Measurements from ENCODE around the gene CELSR2.

DNA sequence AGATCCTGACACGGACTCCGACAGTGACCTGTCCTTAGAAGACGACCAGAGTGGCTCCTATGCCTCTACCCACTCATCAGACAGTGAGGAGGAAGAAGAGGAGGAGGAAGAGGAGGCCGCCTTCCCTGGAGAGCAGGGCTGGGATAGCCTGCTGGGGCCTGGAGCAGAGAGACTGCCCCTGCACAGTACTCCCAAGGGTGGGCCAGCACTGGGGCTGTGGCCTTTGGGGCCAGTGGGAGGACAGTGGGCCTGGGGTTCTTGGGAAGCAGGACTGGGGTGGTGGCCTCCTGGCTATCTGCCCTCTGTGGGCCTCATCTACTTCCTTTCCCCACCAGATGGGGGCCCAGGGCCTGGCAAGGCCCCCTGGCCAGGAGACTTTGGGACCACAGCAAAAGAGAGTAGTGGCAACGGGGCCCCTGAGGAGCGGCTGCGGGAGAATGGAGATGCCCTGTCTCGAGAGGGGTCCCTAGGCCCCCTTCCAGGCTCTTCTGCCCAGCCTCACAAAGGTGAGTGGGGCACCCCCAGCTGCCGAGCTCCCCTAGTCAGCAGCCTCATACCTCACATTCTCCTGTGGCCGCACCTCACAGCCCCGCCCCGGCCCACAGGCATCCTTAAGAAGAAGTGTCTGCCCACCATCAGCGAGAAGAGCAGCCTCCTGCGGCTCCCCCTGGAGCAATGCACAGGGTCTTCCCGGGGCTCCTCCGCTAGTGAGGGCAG, 23.6 kb downstream of the CELSR2 start:
- TF ChIP-seq POLR2A (IDR thresholded peaks at IDR 0.05) (no peak), POLR2AphosphoS5 (IDR thresholded peaks at IDR 0.05) (no peak)

Data from spleen (tissue), 3 donors.